Omental fat pad (tissue), 4 donors: ENCODE data around the gene CDKN1A. TPM values are rescaled to one million over a fixed set of nuclear protein-coding genes. Genes with fewer than 3 reads are reported as not detected.

Experiments
- ATAC-seq: fragments of 150-250 bp; one replicate; pipeline ENCODE4 v1.9.1; 2016; ENCODE audit warnings: mild to moderate bottlenecking, moderate library complexity; ENCODE audit not compliant: low FRiP score
- DNase-seq: peaks from one replicate; pipeline ENCODE4 v3.0.0-alpha.2; 2019; ENCODE audit warnings: low spot score
- small RNA-seq: library from RNA; depleted of rRNA; stranded (forward); fragments of <200 nt; gene quantifications from one replicate; pipeline ENCODE3, GENCODE V24; 2016
- total RNA-seq, 4 donors: library from RNA; depleted of rRNA; stranded (reverse); fragments of >200 nt; gene quantifications; one replicate each; pipeline ENCODE4 v1.1.0, GENCODE V29; 2016
- TF ChIP-seq, protein P1 (sequence below), 3 donors: fragments of 450-650 bp; IDR thresholded peaks; one replicate each; pipeline ENCODE4 v1.5.1; 2016 to 2017; ENCODE audit warnings: antibody characterized with exemption in 3 of 3, mild to moderate bottlenecking in 3 of 3, moderate library complexity in 2 of 3

Gene CDKN1A
- total RNA-seq, 4 donors from 2014 or later = 126 to 611 (median 261) TPM

- TF ChIP-seq, protein P1, sequence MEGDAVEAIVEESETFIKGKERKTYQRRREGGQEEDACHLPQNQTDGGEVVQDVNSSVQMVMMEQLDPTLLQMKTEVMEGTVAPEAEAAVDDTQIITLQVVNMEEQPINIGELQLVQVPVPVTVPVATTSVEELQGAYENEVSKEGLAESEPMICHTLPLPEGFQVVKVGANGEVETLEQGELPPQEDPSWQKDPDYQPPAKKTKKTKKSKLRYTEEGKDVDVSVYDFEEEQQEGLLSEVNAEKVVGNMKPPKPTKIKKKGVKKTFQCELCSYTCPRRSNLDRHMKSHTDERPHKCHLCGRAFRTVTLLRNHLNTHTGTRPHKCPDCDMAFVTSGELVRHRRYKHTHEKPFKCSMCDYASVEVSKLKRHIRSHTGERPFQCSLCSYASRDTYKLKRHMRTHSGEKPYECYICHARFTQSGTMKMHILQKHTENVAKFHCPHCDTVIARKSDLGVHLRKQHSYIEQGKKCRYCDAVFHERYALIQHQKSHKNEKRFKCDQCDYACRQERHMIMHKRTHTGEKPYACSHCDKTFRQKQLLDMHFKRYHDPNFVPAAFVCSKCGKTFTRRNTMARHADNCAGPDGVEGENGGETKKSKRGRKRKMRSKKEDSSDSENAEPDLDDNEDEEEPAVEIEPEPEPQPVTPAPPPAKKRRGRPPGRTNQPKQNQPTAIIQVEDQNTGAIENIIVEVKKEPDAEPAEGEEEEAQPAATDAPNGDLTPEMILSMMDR (IDR thresholded peaks at IDR 0.05) = no peak
- ATAC-seq = peak; percentile 11
- DNase-seq = no peak
Observed at GRCh38 chr6:36734486-36735060, 56.1 kb downstream of the CDKN1A start.

GRCh38 chr6:36735110-36736071 lies 56.9 kb downstream of the CDKN1A start:
- DNase-seq (peak; percentile 46), ATAC-seq (peak; percentile 79)
- TF ChIP-seq, protein P1 (IDR thresholded peaks at IDR 0.05) = no peak

Small RNA genes within 50 kb of the gene (small RNA-seq; reads per million reads assigned to genes)
- gene RF00019 (not detected), gene RNU1-88P (not detected)

Other genes with a start within 250 kb of the CDKN1A start
- gene PXT1, start 235.9 kb upstream of the CDKN1A start, total RNA-seq = not detected
- 100 to 1,000 TPM in 1 of 4 donors, 10 to 100 TPM in 3; 80.9 to 117 (median 89.4) TPM for gene KCTD20, start 235.7 kb upstream of the CDKN1A start, total RNA-seq
- gene STK38, start 131.2 kb upstream of the CDKN1A start, total RNA-seq = 10 to 100 TPM; 19.2 to 43.2 (median 31.3) TPM
- gene SRSF3, start 84.4 kb upstream of the CDKN1A start, total RNA-seq = 100 to 1,000 TPM; 162 to 260 (median 189) TPM
- 1 to 10 TPM in 1 of 4 donors, under 1 TPM in 3; 0.19 to 2.4 (median 0.43) TPM for gene RAB44, start 19.1 kb downstream of the CDKN1A start, total RNA-seq
- gene CPNE5, start 160.7 kb downstream of the CDKN1A start, total RNA-seq = 10 to 100 TPM in 1 of 4 donors, 1 to 10 TPM in 2, under 1 TPM in 1; 0.47 to 20.3 (median 7.6) TPM
- gene PPIL1, start 196.1 kb downstream of the CDKN1A start, total RNA-seq = 10 to 100 TPM; 17.5 to 31.6 (median 20.9) TPM
- 10 to 100 TPM; 40.2 to 53.0 (median 46.0) TPM for gene C6orf89, start 207.2 kb downstream of the CDKN1A start, total RNA-seq